ENCODE results near the gene PKM.

DNA sequence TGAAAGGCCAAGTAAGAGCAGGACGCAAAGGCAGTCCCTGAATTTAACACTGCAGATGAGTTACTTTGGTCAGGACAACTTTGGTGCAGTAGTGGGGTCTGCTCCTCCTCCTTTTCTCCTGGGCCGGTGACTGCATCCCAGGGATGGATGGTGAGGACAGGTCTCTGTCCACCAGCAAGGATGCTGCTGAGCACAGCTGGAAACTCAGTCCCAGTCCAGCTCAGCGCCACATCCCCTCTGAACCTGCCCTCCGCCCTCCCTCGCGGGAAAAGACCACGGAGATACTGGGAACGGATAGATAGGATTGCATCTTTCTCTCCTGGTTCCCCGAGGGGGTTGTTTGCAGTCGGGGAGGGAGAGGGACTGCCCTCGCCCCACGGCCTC lies 47.2 kb downstream of the PKM start:
- no peak for TF ChIP-seq CTCF (IDR thresholded peaks at IDR 0.05; ENCODE audit: borderline replicate concordance, extremely low read depth, low read length, poor library complexity, severe bottlenecking)
- no peak for TF ChIP-seq EZH2 (IDR thresholded peaks at IDR 0.05; ENCODE audit: borderline replicate concordance, low read depth, low read length, severe bottlenecking)
